NCI-H1092 (cell line): ENCODE measurements around the gene FBXW5.
A peak's percentile ranks its signal among the peaks of the same experiment; 100 is the strongest.

ENCODE experiments used
- DNase-seq: peaks from one replicate; lab custom pipeline; 2025; lab: John Stamatoyannopoulos, UW

Gene FBXW5

DNA sequence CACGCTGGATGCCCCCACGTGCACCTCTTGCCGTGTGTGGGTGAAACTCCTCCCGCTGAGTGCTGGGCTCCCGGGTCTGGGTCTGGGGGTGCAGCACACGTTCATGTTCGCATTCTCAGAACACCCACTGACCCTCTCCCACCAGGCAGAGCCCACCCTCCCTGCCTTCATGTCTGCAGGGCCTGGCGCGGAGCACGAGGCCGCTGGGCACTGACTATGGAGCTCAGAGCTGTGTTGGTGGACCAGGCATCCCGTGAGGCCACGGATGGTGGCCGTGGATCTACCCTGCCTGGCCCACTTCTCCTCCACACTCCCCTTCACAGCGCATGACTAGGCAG, 16.4 kb upstream of the FBXW5 start:
- DNase-seq = no peak

DNA sequence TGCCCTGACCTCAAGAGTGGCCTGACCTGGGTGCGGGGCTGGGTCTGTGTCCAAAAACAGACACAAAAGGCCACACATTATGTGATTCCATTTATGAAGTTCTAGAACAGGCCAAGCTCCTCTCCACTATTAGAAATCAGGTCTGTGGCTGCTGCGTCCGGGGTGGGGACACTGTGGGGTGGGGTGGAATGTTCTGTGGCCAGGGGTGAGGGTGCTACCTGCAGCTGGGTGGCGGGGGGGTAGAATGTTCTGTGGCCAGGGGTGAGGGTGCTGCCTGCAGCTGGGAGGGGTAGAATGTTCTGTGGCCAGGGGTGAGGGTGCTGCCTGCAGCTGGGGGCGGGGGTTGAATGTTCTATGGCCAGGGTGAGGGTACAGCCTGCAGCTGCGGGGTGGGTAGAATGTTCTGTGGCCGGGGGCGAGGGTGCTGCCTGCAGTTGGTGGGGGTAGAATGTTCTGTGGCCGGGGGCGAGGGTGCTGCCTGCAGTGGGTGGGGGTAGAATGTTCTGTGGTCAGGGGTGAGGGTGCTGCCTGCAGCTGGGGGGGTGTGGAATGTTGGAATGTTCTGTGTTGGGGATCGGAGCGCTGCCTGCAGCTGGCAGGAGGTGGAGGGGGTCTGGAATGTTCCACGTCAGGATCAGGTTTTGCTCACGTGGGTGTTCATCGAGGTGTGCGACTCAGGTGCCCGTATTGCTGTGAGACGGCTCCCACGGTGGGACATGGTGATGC, 15.8 kb upstream of the FBXW5 start:
- no peak for DNase-seq

DNA sequence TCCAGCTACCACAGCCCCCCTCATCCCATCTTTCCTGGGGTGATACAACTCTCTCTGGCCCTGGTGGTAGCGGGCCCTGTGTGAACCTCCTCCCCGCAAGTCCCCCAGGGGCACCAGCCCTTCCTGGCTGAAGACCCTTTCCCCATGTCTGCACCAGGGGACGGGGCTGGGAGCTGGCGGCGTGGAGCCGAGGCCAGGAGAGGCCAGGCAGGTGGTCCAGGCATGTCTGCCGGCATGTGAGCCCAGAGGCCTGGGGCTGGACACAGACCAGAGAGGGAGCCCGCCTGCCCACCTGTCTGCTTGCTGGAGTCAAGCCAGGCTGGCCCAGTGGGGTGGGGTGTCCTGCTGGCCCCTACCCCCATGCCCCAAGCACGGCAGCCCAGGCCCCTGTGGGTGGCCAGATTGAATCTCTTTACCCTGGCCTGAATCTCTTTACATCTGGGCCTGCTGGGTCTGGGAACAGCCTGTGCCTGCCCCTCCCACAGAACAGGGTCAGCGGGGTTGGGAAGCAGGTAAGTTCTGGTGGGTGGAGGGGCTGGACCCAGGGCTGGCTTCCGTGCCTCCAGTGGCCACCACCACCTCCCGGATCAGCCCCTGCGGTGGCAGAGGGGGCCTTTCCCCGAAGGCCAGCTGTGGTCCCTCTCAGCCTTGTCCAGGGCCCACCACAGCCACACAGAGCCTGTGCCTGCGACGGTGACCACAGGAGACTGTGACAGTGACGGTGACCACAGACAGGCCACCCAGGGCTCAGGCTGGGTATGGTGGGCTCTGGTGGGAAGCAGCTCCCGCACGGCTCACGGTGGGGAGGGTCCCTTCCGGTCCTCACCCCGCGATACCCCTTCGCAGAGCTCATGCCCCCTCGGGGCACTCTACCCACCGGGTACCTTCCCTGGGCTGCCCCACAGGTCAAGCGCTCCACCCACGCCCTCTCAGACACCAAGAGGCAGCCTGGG, 14.6 kb upstream of the FBXW5 start:
- no peak for DNase-seq

DNA sequence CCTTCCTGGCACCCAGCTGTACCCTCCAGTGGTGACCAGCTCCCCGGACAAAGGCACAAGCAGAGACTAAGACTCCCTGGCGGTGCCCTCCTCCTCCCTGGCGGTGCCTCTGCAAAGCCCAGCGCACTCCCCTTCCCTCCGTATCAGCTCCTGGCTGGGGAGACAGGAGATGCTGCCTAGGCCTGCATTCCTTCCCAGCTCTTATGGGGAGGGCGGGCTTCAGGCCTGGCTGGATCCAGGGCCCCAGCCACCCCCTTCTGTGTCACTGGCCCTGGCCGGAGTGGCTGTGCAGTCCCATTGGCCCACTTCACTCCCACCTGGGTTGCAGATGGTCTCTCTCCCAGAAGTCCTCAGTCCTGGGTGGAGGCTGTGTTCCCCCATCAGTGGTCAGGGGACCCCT, 13.9 kb upstream of the FBXW5 start:
- no peak for DNase-seq

DNA sequence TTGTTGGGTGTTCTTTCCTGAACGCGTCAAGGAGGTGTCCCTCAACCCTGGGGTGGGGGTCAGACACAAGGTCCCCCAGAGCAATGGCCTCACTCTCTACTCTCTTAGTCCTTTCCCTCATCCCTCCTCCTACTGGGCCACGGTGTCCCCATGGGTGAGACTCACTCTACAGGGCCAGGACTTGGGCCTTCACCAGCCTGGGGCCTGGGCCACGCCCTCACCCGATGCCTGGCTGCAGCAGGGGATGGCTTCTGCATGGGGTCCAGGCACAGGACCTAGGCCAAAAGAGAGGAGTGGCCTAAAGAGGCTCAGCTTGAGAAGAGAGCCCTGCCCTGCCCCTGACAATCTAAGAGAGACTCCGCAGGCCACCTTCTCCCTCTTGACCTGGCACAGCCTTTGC, 13.4 kb upstream of the FBXW5 start:
- no peak for DNase-seq

DNA sequence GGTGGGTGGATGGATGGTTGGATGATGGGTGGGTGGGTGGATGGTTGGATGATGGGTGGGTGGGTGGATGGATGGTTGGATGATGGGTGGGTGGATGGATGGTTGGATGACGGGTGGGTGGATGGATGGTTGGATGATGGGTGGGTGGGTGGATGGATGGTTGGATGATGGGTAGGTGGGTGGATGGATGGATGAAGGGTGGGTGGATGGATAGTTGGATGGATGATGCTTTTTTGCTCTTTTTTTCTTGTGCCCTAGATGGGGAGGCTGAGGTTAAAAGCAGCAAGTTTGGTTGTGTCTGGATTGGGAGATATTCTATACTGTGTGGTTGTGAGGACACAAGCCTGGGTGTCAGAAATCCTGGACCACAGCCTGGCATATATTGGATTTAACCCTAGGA, 12.9 kb upstream of the FBXW5 start:
- no peak for DNase-seq

DNA sequence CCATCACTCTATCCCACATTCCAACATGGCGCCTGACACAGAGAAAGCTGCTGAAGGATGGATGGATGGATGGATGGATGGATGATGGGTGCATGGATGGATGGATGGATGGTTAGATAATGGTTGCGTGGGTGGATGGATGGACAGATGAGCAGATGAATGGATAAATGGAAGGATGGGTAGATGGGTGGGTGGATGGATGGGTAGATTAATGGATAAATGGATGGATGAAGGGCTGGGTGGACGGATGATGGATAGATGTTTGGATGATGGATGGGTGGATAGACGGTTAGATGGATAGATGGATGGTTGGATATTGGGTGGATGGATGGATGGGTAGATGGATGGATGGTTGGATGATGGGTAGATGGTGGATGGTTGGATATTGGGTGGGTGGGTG, 12.1 kb upstream of the FBXW5 start:
- DNase-seq = no peak

DNA sequence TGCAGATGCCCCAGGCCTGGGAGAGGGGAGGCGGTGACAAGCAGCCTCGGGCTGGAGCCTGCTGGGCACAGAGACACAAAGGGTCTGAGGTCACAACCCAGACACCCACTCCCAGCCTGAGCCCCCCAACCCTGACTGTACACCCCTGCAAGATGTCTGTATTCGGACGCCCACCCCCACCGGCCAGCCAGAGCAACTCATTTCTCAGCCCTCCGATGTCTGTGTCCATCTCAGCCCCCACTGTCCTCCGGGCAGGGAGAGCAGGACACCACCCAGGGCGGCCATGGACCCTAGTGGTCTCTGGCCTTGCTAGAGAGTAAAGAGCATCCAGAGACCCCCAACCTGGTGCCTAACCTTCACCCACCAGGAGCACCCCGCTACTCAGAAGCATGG, 11.4 kb upstream of the FBXW5 start:
- DNase-seq = no peak

DNA sequence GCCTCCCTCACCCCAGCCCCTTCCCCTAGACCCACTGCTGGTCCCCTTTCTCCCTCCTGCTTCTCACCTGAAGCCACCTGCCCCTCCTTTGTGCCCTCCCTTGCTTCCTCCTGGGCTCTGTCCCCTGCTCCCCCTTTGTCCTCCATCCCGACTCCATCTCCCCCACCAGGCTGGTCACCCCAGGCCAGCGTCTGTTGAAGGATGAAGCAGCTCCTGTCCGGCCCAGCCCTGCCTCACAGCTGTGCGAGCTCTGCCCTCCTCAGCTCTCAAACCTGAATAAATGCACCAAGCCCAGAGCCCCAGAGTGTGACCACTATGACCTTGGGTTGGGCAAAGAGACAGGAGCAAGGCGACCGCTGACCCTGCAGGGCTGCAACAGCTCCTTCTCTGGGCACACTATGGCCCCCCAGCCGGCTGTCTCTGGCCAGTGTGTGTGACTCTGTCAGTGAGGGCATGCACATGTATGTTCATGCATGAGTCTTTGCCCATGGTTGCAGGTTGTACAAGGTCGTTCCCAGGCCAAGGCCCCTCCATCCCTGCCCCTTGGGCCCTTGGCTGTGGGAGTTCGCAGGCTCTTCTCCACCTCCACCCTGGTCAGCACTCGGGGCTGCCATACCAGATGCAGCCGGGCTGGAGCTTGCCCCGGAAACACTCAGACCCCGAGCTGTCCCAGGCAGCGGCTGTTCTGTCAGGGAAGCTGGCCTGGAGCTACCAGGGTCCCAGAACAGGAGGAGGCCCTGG, 10.8 kb upstream of the FBXW5 start:
- no peak for DNase-seq

DNA sequence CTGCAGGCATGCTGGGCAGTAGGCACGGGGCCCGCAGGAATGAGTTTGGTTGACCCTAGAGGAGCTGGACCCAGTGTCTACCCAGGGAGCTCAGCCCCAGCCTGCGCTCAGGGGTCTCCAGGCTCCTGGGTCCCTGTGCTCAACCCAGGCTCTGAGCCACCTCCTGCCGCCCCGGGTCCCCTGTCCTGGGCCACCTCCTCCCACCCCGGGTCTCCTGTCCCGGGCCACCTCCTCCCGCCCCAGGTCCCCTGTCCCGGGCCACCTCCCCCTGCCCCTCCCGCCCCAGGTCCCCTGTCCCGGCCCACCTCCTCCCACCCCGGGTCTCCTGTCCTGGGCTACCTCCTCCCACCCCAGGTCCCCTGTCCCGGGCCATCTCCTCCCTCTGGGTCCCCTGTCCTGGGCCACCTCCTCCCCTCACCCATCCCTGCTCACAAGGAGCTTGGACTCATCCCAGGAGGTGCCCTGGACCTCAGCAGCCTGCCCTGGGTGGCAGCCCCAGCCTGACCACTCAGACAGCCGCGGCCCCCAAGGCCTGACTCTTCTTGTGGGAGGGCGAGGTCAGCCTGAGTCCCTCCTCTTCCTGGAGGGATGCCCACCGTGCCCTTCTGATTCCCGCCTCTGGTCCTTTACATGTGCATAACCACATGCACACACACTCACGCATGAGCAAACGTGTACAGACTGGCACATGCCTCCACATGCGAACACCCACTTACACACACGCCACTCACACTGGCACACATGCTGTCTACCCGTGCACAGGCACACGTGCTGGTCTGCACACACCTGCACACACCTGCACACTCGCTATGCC, 9.9 kb upstream of the FBXW5 start:
- DNase-seq = no peak

DNA sequence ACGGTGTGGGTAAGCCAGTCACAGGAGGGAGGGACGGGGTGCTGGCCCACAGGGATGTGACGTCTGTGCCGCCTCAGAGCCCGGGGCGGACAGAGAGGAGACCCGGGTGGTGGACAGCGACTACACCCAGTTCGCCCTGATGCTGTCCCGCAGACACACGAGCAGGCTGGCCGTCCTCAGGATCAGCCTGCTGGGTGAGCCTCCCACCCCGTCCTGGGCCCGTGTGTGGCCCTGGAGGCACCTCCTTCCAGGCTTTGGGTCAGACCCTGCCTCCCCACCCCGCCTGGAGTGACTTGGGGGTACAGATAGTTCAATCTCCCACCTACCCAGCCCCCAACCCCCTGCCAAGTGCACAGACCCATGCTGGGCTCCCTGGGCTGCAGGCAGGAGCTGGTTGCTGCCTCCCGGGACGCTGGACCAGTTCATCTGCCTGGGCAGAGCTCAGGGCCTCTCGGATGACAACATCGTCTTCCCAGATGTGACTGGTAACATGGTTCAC, 9.3 kb upstream of the FBXW5 start:
- no peak for DNase-seq

DNA sequence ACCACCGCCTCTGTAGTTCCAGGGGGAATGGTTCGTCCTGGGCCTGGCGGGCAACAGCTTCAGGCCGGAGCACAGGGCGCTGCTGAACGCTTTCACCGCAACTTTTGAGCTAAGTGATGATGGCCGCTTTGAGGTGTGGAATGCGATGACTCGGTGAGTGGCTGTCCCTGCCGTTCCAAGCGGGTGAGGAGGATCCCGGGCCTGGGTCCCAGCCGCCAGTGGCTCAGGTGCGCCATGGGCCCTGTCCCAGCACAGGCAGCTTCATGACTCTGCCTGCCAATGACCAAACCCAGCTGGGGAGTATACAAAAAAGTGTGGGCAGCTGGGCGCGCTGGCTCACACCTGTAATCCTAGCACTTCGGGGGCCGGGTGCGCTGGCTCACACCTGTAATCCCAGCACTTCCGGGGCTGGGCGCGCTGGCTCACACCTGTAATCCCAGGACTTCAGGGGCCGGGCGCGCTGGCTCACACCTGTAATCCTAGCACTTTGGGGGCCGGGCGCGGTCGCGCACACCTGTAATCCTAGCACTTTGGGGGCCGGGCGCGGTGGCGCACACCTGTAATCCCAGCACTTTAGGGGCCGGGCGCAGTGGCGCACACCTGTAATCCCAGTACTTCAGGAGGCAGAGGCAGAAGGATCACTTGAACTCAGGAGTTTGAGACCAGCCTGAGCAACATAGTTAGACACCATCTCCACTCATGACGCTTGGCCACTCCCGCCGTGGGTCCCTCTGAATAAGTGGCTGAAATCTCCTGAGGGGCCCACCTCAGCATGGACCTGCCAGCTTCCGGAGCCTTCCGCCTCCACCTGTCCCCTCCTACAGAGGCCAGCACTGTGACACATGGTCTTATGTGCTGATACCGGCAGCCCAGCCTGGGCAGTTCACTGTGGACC, 8.6 kb upstream of the FBXW5 start:
- no peak for DNase-seq

DNA sequence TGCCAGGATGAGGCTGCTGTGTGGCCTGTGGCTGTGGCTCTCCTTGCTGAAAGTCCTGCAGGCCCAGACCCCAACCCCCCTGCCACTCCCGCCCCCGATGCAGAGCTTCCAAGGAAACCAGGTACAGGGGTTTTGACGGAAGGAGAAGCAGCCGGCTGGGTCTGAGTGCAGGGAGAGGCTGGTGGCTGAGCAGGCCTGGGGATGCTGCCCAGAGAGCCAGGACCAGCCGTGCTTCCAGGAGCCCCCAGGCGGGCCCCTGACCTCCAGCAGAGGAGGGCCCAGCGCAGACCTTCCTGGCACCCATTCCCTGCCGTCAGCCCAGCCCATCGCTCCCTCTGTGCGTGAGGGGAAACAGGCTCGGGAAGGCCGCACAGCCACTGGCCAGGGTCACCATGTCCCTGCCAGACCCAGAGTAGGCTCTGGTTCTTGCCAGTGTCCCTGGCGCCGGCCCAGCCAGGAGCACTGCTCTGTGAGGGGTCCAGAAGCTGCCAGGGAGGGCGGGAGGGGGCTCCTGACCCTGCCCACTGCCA, 7.8 kb upstream of the FBXW5 start:
- no peak for DNase-seq

DNA sequence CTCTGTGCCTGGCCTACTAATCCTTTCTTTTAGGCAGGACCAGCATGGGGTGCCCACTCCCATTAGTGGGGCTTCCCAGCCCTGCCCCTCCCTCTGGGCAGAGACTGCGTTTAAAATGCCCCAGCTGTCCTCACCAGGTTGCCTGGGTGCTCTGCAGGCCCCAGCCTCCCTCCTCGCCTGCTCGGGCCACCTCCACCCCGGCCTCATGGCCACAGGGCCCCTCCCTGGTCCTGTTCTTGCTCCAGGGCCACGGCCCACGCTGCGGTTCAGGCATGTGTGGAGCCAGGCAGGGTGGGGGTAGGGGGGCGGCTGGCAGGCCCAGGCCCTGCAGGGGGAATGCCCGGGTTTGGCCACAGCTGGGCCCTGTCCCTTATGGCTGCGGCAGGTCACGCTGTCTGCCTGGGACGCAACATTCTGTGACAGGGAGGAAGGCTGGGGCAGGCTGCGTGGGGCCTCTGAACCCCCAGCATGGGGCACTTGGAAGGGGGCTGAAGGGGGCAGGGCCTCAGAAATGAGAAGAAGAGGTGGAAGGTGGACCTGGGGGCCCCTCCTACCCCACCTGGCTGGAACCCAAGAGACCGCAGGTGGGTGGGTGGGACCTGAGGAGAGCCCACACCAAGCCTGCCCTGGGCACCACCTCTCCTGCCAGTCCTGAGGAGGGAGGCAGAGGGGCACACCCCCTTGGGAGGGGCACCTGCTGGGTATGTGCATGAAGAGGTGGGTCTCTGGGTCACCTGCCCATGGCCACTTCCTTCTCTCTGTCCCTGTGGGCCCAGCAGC, 7.2 kb upstream of the FBXW5 start, which contains the start of gene LCN12:
TSS of gene LCN12 (plus strand) at position 733 of the 780 bp plus-strand sequence. CDS start 55 bp downstream, outside the sequence.
- no peak for DNase-seq

DNA sequence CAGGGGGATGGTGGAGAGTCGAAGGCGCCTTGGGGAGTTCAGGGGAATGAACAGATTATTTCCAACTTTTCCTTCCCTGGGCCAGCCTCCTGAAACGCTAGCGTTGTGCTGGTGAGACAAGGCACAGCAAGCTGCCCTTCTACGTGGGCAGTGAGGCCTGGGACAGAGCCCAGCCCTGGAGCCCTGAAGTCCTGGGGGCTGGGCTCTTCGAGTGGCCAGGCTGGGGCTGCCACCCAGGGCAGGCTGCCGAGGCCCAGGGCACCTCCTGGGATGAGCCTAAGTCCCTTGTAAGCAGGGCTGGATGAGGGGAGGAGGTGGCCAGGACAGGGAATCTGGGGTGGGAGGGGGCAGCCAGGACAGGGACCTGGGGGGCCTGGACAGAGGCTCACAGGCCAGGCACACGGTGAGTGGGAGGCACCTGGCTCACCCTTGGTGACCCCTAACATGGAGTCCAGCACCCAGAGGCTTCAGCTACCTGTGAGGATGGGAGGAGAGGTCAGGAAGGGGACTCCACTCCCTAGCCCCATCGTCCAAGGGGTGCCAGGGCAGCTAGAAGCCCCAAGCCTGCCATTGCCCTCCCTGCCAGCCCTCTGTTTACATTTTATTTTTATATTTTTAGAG, 6.2 kb upstream of the FBXW5 start:
- DNase-seq = no peak

DNA sequence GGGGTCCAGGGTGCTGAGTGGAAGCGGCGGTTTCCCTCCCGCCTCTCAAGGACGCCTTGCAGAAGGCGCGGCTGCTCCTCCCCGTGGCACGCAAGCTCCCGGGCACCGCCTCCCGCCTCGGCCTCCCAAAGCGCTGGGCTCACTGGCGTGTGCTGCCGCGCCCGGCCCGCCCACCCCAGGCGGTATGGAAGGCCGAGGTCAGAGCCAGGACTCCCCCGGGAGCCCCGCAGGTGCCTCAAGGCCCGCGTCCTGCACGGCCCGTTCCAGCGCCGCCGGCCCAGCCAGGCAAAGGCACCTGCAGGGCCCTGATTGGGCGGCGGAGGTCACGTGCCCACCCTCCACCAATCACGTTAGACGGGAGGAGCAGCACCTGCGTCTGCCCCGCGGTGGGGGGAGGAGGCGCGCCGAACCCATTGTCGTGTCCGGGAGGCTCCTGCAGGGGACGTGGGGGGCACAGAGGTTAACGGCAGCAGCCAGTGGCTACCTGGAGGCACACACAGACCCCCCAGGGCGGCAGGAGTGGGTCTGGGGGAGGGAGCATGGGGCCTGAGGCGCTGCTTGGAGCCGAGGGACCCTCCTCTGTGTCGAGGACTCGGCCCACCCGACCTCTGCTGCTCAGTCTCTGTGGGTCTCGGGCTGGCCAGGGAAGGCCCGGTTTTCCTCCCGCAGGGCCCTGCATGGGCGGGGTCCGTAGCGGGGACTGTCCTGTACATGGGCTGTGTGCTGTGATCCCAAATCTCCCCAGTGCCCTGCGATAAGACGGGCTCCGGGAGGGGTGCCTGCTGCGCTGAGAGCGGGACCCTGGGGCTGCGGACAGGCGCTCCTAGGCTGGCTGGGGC, 5.5 kb upstream of the FBXW5 start:
- peak; percentile 90 for DNase-seq

DNA sequence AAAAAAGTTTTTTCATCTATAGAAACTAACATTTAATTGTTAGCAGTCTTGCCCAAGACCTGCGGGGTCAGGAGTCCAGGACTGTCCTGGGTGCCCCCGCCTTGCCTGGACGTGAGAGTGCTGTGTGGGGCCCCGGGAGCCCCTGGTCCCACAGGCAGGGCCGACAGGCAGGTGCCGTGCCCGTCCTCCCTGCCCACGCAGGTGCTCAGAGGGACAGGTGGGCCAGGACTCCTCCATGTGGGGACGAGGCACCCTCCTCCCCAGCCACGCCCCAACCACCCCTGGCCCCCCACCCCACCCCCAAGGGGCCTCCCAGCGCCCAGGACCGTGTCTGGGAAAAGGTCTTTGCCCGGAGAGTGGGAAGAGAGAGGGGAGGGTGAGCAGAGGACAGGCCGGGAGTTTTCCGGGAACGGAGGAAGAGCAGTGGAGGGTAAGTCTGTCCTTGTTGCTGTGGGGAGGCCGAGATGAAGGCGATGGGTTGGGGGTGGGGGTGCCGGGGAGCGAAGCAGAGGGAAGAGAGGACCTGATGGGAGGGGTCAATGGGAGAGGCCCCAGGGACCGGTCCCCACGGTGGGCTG, 4.8 kb upstream of the FBXW5 start:
- no peak for DNase-seq
